Suprapubic skin (tissue), 4 donors: ENCODE measurements around the gene EARS2.

Experiments used
- POLR2A ChIP-seq, 2 donors: fragments of 450-650 bp; IDR thresholded peaks; one replicate each; pipeline ENCODE4 v1.6.1; 2017; ENCODE audit warnings: antibody characterized with exemption in 2 of 2, mild to moderate bottlenecking in 2 of 2, moderate library complexity in 2 of 2
- POLR2AphosphoS5 ChIP-seq, 3 donors: sonication (generic); formaldehyde crosslinking; IDR thresholded peaks; one replicate each; pipeline ENCODE4 v1.6.1; 2017; ENCODE audit warnings: antibody characterized with exemption in 3 of 3
- TF ChIP-seq, protein P1 (sequence below), 2 donors: fragments of 200-600 bp in 1 of 2; fragments of 450-650 bp in 1 of 2; sonication (generic) in 1 of 2; IDR thresholded peaks; one replicate each; pipeline ENCODE4 v1.5.1; 2016 to 2019; ENCODE audit warnings: antibody characterized with exemption in 2 of 2, mild to moderate bottlenecking in 1 of 2, moderate library complexity in 1 of 2

GRCh38 chr16:23573817-23574216 is 16.7 kb upstream of the EARS2 start:
- TF ChIP-seq, protein P1, sequence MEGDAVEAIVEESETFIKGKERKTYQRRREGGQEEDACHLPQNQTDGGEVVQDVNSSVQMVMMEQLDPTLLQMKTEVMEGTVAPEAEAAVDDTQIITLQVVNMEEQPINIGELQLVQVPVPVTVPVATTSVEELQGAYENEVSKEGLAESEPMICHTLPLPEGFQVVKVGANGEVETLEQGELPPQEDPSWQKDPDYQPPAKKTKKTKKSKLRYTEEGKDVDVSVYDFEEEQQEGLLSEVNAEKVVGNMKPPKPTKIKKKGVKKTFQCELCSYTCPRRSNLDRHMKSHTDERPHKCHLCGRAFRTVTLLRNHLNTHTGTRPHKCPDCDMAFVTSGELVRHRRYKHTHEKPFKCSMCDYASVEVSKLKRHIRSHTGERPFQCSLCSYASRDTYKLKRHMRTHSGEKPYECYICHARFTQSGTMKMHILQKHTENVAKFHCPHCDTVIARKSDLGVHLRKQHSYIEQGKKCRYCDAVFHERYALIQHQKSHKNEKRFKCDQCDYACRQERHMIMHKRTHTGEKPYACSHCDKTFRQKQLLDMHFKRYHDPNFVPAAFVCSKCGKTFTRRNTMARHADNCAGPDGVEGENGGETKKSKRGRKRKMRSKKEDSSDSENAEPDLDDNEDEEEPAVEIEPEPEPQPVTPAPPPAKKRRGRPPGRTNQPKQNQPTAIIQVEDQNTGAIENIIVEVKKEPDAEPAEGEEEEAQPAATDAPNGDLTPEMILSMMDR (IDR thresholded peaks at IDR 0.05): no peak
- TF ChIP-seq POLR2A (IDR thresholded peaks at IDR 0.05): no peak
- no peak for TF ChIP-seq POLR2AphosphoS5 (IDR thresholded peaks at IDR 0.05)
